ENCODE results near the gene ACTMAP.

DNA sequence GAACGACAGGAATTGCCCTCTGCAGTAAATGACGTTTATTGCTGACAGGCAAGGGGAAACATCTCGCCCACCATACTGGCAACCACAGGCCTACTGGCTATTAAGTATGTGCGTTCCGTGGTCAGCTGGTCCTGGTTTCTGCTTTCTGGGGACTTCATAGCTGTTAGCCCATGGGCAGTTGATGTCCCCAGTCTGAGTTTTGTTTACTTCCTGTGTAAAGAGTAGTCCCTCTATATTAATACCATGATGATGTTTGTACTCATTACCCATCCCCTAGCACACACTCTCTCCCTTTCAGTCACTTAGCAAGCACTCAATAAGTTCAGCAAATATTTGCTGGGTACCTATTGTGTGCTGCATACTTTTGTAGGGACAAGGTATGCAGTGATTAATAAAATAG is 18.6 kb upstream of the ACTMAP start:
- no peak for TF ChIP-seq POLR2A (IDR thresholded peaks at IDR 0.05)
- TF ChIP-seq, protein P1, sequence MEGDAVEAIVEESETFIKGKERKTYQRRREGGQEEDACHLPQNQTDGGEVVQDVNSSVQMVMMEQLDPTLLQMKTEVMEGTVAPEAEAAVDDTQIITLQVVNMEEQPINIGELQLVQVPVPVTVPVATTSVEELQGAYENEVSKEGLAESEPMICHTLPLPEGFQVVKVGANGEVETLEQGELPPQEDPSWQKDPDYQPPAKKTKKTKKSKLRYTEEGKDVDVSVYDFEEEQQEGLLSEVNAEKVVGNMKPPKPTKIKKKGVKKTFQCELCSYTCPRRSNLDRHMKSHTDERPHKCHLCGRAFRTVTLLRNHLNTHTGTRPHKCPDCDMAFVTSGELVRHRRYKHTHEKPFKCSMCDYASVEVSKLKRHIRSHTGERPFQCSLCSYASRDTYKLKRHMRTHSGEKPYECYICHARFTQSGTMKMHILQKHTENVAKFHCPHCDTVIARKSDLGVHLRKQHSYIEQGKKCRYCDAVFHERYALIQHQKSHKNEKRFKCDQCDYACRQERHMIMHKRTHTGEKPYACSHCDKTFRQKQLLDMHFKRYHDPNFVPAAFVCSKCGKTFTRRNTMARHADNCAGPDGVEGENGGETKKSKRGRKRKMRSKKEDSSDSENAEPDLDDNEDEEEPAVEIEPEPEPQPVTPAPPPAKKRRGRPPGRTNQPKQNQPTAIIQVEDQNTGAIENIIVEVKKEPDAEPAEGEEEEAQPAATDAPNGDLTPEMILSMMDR (IDR thresholded peaks at IDR 0.05), result no peak
